DOHH2 (cell line): Measurements from ENCODE around the gene BMP2.

Experiments
- H3F3A ChIP-seq: fragments of 200-600 bp; sonication (generic), shearing (Covaris generic); 2 replicates; pipeline ENCODE4 v1.6.0; 2016; ENCODE audit warnings: antibody characterized with exemption, mild to moderate bottlenecking; ENCODE audit not compliant: control insufficient read depth, insufficient read depth
- H3K27ac ChIP-seq: fragments of 200-600 bp; sonication (generic); 2 replicates; pipeline ENCODE4 v1.5.1; 2014; ENCODE audit warnings: low read depth, mild to moderate bottlenecking, low read length, moderate library complexity
- H3K27me3 ChIP-seq: fragments of 200-600 bp; sonication (generic); 2 replicates; pipeline ENCODE4 v1.6.1; 2014; ENCODE audit warnings: mild to moderate bottlenecking, low read length, mixed read lengths; ENCODE audit not compliant: control insufficient read depth
- H3K36me3 ChIP-seq: fragments of 200-600 bp; sonication (generic); 2 replicates; pipeline ENCODE4 v1.6.1; 2014; ENCODE audit warnings: mild to moderate bottlenecking, low read length, moderate library complexity, mixed read lengths; ENCODE audit not compliant: control insufficient read depth
- H3K4me1 ChIP-seq: fragments of 200-600 bp; sonication (generic); 2 replicates; pipeline ENCODE4 v1.6.1; 2014; ENCODE audit warnings: mild to moderate bottlenecking, low read length, mixed read lengths; ENCODE audit not compliant: control insufficient read depth
- H3K4me2 ChIP-seq: fragments of 200-600 bp; sonication (generic); 2 replicates; pipeline ENCODE4 v1.6.0; 2014; ENCODE audit warnings: mild to moderate bottlenecking, low read length, moderate library complexity
- H3K4me3 ChIP-seq: fragments of 200-600 bp; sonication (generic); 2 replicates; pipeline ENCODE4 v1.5.1; 2014; ENCODE audit warnings: mild to moderate bottlenecking, low read length, mixed read lengths
- H3K79me2 ChIP-seq: fragments of 200-600 bp; sonication (generic); 2 replicates; pipeline ENCODE4 v1.6.1; 2014; ENCODE audit warnings: mild to moderate bottlenecking, low read length, mixed read lengths; ENCODE audit not compliant: control insufficient read depth
- H3K9me2 ChIP-seq: fragments of 200-600 bp; sonication (generic); replicated peaks from 2 replicates; pipeline ENCODE4 v1.6.1; 2014; ENCODE audit warnings: mild to moderate bottlenecking, low read length, mixed read lengths; ENCODE audit not compliant: control insufficient read depth
- H3K9me3 ChIP-seq: fragments of 200-600 bp; sonication (generic); 2 replicates; pipeline ENCODE4 v1.6.1; 2014; ENCODE audit warnings: antibody characterized with exemption, low read length, mixed read lengths; ENCODE audit not compliant: control insufficient read depth, insufficient read depth
- H4K20me1 ChIP-seq: fragments of 200-600 bp; sonication (generic); 2 replicates; pipeline ENCODE4 v1.6.0; 2014; ENCODE audit warnings: low read depth, mild to moderate bottlenecking, antibody characterized with exemption, low read length, moderate library complexity; ENCODE audit not compliant: control insufficient read depth, insufficient read depth
- EZH2phosphoT487 ChIP-seq: fragments of 200-600 bp; sonication (generic); IDR thresholded peaks from 2 replicates; pipeline ENCODE4 v1.6.1; 2017; ENCODE audit warnings: borderline replicate concordance, mild to moderate bottlenecking, antibody characterized with exemption, low read length, moderate library complexity, mixed read lengths
- TF ChIP-seq, protein P1 (sequence below): fragments of 200-600 bp; sonication (generic); IDR thresholded peaks from one replicate; pipeline ENCODE4 v1.5.1; 2014; ENCODE audit warnings: antibody characterized with exemption, mild to moderate bottlenecking, low read depth, low read length; ENCODE audit not compliant: poor library complexity, severe bottlenecking

The BMP2 gene

DNA sequence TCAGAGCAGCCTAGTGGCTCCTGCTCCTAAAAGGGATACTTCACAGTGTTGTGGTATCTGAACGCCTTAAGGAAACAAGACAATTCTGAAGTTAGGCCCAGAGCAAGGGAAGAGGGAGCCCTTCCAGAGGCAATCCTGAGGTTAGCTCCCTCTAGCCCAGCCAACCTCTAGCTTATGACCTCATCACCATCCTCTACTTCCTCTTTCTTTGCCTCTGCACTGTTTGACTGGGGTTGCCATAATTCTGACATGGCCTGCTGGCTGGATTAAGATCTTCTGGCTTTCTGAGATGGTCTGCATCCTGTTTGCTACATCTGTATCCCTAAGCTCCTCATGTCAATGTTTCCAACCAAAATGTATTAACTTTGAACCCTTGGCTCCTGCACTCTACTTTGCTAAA is 23.3 kb upstream of the BMP2 start:
- no peaks in the 10 kb centered on the region for H3K36me3 ChIP-seq

DNA sequence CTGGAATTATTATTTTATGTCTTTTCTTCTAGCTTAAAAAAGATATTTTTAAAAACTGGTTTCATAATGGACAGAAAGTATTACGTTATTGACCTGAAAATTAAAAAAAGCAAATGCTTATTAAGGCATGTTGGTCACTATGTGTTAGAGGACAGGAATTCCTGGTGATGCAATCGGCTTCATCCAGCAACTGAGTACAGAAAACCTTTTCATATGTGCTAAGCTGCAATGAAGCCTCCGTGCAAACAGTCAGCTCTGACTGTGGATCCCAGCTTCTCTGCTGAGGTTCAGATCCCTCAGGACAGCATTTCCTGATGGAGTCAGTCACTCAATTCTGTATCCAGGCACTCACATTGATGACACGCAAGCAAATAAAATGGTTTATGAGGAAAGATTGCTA is 22.7 kb upstream of the BMP2 start:
- H3K9me2 ChIP-seq: no peaks in the 10 kb centered on the region
- no peaks in the 10 kb centered on the region for H3F3A ChIP-seq
- H3K27me3 ChIP-seq: no peaks in the 10 kb centered on the region
- H3K4me3 ChIP-seq: no peak overlapping the region
- H4K20me1 ChIP-seq: no peaks in the 10 kb centered on the region
- no peaks in the 10 kb centered on the region for H3K9me3 ChIP-seq
- H3K4me1 ChIP-seq: no peaks in the 10 kb centered on the region
- H3K27ac ChIP-seq: no peak overlapping the region
- no peaks in the 10 kb centered on the region for H3K79me2 ChIP-seq
- no peak overlapping the region for H3K4me2 ChIP-seq
- H3K36me3 ChIP-seq: no peaks in the 10 kb centered on the region
- TF ChIP-seq, protein P1, sequence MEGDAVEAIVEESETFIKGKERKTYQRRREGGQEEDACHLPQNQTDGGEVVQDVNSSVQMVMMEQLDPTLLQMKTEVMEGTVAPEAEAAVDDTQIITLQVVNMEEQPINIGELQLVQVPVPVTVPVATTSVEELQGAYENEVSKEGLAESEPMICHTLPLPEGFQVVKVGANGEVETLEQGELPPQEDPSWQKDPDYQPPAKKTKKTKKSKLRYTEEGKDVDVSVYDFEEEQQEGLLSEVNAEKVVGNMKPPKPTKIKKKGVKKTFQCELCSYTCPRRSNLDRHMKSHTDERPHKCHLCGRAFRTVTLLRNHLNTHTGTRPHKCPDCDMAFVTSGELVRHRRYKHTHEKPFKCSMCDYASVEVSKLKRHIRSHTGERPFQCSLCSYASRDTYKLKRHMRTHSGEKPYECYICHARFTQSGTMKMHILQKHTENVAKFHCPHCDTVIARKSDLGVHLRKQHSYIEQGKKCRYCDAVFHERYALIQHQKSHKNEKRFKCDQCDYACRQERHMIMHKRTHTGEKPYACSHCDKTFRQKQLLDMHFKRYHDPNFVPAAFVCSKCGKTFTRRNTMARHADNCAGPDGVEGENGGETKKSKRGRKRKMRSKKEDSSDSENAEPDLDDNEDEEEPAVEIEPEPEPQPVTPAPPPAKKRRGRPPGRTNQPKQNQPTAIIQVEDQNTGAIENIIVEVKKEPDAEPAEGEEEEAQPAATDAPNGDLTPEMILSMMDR: no peak
- no peak for TF ChIP-seq EZH2phosphoT487

More for the DNA sequence above, 23.3 kb upstream of the BMP2 start:
- H3F3A ChIP-seq: no peaks in the 10 kb centered on the region
- no peak overlapping the region for H3K4me3 ChIP-seq
- no peaks in the 10 kb centered on the region for H3K27me3 ChIP-seq
- H3K4me1 ChIP-seq: no peaks in the 10 kb centered on the region
- no peaks in the 10 kb centered on the region for H3K9me2 ChIP-seq
- no peaks in the 10 kb centered on the region for H3K9me3 ChIP-seq
- H3K27ac ChIP-seq: no peak overlapping the region
- H3K4me2 ChIP-seq: no peak overlapping the region
- no peaks in the 10 kb centered on the region for H3K79me2 ChIP-seq
- no peak for TF ChIP-seq EZH2phosphoT487
- TF ChIP-seq, protein P1: no peak
- H4K20me1 ChIP-seq: no peaks in the 10 kb centered on the region

DNA sequence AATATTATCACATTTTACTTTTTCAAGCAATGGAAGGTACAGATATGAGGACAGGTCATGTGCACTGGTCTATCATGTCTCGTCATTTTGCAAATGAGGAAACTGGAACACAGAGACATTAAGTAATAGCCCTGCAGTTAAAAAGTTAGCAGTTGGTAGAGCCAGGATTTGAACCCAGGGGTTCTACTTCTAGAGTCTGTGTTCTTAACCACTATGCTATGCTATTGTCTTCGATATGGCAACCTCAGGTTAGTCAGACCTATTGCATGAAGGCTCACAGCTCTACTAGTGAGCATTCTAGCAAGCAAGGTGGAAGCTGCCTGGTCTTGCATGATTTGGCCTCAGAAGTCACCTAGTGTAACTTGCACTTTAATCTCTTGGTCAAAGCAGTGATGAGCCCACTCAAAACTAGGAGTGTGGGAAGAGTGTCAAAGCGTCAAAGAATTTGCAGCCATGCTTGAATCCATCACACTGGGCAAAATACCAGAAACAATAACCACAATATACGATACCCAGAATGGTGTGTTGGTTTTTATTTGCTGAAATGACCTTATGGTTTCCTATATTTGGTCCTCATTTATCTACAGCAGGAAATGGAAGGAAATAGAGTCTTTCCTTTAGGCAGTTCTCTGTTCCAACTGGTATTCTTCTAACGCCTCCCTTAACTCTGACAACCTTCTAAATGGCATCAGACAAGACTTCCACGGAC is 20.4 kb upstream of the BMP2 start:
- Histone ChIP-seq H3K79me2 (no peaks in the 10 kb centered on the region), H3K27me3 (no peaks in the 10 kb centered on the region), H3K9me3 (no peaks in the 10 kb centered on the region), H3F3A (no peaks in the 10 kb centered on the region), H3K4me3 (no peak overlapping the region), H3K36me3 (no peaks in the 10 kb centered on the region), H3K9me2 (no peaks in the 10 kb centered on the region), H3K27ac (no peak overlapping the region), H3K4me1 (no peaks in the 10 kb centered on the region), H4K20me1 (no peaks in the 10 kb centered on the region), H3K4me2 (no peak overlapping the region)
- TF ChIP-seq, protein P1: no peak
- TF ChIP-seq EZH2phosphoT487: no peak
